Dermis microvascular lymphatic vessel endothelial cell (primary cell): ENCODE measurements around the gene PLK5. TPM values are rescaled to one million over a fixed set of nuclear protein-coding genes. Genes with fewer than 3 reads are reported as not detected.
"Not testable (repeated sequence)": the region's sequence is repeated elsewhere in the genome, so short reads cannot be mapped to it uniquely, and the experiment has no call there.

ENCODE experiments used
- DNase-seq, 2 donors: peaks; one replicate each; pipeline versions ENCODE4 v3.0.0 to v3.0.0-alpha.2; 2010; ENCODE audit warnings: low read depth in 2 of 2
- total RNA-seq: library from RNA; depleted of rRNA; stranded (reverse); fragments of >200 nt; gene quantifications from 2 replicates; pipeline ENCODE4 v1.2.1, GENCODE V29; 2014

PLK5 gene
- total RNA-seq, 1 donor from 2014 or later = not detected

GRCh38 chr19:1507763-1508506 is 15.9 kb upstream of the PLK5 start:
- DNase-seq = peak; percentile 85 to 92

DNA sequence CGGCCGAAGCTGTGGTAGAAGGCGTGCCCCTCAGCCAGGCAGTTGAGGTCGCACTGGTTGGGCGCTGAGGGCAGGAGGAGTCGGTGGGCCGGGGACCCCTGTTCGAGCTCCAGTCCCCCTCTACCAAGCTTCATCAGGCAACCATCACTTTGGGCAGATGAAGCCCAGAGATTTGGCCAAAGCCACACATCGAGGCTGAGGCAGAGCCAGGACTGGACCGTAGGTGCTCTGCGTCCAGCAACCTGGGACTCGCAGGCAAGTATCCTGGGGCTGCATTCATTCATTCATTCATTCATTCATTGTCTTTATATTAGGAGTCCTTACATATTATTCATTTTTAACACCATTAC is 15.4 kb upstream of the PLK5 start:
- DNase-seq = no peak

DNA sequence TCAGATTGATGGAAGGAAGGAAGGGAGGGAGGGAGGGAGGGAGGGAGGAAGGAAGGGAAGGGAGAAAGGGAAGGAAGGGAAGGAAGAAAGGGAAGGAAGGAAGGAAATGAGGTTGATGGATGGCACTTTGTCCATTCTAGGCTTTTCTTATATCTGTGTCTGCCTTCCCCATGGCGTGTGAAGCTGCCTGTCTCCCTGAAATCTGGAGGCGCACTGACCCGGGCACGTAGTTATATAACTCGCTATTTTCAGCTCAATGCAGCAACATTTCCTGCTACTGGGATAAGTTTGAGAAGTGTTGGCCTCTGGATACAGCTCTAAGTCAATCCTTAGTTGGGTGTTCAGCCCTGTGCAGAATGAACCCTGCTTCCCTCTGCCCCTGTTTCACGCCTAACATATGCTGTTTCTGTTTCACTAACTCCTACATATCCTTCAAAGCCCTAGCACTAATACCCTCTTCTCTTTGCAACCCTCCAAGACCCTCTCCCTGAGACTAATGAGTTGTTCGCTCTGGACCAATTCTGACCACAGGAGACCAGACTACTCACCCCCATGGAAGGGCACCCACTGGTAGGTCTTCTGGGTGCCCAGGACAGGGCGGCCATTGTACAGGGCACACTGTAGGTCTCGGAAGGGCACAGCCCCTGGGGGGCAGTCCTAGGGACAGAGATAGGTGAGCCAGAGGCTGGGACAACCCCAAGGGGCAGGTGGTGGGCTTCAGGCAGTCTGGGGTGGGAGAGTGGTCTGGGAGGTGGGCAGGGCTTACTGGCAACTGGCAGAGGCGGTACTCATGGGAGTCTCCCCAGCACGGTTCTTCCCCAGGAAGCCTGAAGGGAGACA is 14.1 kb upstream of the PLK5 start:
- DNase-seq = no peak

DNA sequence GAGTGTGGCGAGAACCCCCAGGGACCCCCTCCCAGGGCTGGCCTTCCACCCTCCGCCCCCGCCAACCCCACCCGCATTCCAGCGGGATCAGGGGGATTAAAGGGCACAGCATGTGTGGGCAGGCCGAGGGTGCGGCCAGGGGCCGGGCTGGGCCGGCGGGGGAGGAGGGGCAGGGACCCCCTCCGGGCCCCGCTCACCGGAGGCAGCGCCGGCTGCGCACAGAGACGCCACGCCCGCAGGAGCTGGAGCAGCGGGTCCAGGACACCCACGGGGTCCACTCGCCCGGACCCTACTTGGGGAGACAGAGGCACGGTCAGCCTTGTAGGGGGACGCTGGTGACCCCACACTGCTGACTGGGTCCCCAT is 13.5 kb upstream of the PLK5 start:
- no peak for DNase-seq

- DNase-seq = no peak
These were observed 13.1 kb upstream of the PLK5 start for GRCh38 chr19:1510807-1511206.

DNA sequence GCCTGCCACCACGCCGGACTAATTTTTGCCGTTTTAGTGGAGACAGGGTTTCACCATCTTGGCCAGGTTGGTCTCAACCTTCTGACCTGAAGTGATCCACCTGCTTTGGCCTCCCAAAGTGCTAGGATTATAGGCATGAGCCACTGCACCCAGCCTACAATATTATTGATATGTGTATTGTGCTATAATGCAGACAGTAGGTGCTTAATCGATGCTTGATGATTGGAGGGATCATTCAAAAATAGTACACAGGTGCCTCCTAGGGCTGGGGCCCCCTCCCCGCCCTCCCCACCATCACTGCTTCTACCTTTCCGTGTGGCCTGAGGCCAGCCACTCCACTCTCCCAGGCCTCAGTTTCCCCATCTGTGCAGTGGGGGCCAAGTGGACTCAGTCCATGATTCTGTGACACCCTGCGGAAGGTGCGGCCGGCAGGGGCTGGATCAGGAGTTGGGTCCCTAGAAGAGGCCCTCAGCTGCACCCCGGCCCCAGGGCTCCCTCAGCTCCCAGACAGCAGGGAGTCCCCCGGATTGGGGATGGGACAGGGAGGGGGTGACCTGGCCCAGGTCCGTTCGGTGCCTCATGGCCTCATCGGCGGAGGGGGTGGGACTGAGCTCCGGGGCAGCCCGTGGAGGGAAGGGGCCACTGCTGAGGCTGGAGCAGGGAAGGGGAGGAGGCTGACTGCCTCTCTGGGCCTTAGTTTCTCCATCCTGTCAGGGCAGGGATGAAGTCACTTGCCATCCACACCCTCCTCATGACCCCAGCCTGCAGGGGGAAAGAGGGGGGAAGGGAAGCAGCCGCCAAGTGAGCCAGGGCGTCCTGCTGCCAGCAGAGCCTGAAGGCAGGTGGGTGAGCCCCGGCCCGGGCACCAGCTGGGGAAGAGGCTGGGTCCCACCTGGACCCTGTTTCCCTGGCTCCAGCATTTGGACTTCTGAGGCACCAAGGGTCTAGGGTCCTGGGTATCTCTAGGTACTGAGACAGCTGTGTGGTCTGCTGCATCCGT is 12.3 kb upstream of the PLK5 start:
- DNase-seq = no peak

DNA sequence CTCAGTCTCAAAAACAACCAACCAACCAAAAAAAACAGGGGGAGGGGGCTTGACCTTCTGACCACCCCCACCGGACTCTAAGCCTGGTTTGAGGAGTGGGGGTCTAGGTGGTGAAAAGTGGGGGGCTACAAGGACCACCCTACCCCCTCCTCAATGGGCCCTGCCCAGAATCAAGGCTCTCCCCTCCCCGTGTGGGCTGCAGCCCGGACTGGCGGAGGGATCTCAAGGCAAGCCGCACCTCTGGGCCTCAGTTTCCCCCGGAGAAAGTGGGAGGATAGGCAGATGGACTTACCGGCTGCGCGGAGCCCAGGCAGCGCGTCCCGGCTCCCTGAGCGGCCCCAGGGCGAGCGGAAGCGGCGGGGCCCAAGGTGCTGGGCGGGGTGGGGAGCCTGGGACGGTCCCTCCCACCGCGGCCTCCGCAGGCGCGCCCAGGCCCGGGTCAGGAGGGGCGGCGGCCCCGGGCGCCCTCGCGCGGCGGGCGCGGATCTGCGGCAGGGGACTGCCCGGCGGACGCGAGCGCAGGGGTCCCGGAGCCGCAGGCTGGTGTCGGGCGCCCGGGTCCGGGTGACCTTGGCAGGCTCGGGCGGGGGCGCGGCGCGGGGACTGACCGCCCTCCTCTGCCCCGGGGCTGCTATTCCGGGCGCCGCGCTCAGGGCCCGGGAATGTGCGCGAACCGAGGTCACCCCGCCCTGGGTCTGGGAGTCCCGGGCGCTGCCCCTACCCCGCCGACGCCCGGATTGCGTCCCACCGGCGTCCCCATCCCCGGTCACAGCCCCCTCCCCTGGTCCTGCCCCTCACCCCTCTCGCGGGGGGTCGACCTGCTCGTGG is 11.0 kb upstream of the PLK5 start, which contains the start of gene ADAMTSL5:
Gene ADAMTSL5 (minus strand): TSS at position 349 of the 828 bp plus-strand sequence. CDS start 2,076 bp downstream, outside the sequence.
- no peak for DNase-seq

- DNase-seq = peak in 1 of 2 donors; percentile 40
These were observed 10.2 kb upstream of the PLK5 start for GRCh38 chr19:1513499-1514294.

DNA sequence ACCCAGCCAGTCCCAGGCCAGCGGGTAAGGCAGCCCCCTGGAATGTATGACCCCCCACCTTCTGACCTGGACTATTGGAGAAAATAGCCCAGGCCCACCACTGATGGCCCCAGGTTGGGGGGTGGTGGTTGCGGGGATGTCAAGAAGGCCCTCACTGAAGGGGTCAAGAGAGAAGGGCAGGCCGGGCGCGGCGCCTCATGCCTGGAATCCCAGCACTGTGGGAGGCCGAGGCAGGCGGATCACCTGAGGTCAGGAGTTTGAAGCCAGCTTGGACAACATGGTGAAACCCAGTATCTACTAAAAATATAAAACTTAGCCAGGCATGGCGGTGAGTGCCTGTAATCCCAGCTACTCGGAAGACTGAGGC is 9.6 kb upstream of the PLK5 start:
- DNase-seq = no peak

DNA sequence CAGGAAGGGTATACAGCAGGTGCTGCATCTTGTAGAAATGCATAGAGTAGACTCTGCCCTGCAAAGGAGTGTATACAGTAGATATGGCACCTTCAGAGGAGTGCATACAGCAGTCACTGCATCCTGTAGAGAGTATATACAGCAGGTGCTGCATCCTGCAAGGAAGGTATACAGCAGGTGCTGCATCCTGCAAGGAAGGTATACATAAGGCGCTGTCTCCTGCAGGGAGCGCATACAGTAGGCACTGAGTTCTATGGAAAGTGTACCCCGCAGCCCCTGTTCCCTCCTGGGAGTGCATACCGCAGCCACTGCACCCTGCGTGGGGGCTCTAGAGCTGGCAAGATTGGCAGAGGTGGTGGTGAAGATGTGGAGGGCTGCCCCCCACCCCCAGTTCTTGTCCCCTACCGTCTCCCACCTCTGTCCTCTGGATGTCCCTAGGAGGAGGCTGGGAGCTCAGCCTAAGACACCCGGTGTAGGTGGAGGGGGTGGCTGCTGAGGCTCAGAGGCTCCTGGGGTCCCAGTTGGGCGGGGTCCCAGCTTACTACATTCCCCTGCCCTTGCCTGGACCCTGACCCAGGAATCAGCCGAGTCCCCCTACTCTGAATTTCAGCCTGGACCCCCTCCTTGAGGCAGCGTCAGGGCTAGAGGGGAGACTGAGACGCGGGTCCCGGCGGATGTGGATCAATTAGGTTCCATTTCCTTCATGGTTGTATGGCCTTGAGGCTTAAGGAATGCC is 8.7 kb upstream of the PLK5 start:
- DNase-seq = no peak

DNA sequence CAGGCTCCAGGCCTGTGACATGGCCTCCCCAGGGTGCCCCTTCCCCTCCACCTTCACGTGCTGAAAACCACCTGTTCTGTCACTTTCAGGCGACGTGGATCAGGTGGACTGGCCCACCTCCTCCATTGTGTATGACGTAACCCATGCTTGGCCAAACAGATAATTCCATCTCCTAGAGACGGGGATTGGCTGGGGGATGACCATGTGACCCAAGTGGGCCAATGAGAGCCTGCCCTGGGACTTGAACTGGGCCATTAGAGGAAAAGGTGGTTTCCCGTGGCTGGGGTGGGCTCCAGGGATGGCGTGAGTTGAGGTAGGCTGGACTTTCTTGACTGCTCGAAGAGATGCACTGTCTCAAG is 7.5 kb upstream of the PLK5 start:
- no peak for DNase-seq

DNA sequence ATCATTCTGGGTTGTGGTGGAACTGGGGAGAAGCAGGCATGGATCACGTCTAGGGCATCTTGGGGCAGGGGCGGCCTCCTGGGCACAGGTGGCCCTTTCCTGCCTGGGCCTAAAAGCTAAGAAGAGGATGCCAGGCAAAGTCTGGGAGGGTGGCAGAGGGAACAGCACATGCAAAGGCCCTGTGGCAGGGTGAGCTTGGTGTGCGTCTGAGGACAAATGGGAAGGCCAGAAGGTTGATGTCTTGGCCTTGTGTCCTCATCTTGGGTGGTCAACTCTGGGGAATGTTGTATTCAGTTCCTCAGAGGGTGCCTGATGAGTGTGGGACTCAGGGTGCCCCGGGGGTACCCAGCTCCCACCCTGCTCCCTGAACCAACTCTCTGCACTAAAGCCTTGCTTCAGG is 5.4 kb upstream of the PLK5 start:
- DNase-seq = no peak

GRCh38 chr19:1519802-1520201 is 4.1 kb upstream of the PLK5 start:
- not testable (repeated sequence) for DNase-seq

DNA sequence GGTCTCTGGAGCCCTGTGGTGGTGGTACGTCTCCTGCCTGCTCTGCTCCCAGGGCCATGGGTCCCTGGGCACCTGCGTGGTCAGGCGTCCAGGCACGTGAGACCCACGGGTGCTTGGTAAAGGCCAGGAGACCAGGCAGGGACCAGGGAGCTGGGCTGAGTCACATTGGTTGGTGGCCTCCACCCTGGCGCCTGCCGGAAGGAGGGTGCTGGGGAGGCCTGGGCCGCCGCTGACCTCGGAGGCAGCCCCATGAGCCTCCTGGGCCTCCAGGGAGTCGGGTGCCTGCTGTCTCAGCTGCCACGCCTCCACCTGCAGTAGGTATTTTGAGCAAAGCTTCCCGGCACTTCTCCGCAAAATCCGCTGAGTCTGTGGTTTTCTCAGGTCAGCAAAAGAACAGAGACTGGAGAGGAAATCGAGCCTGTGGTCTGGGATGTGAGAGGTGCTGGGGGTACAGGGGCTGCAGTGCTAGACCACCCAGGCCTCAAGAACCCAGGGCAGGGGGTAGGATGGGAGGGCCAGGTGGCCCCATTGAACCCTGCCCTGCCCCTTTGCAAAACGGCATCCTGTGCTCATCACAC is 3.6 kb upstream of the PLK5 start:
- DNase-seq = no peak

- DNase-seq = no peak
These were observed 2.2 kb upstream of the PLK5 start for GRCh38 chr19:1521636-1522035.

DNA sequence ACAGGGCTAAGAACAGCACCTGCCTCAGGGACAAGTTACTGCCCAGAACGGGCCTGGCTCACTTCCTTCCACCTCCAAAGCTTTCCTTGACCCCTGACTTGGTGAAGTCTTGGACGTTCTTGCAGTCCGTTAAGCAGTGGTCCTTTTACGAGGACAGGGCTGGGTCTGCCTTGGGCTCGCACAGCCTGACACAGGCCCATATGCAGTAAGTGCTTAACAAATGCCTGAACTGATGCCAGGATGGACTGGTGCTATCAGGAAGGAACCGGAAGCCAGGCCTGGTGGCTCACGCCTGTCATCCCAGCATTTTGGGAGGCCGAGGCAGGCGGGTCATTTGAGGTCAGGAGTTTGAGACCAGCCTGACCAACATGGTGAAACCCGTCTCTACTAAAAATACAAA is 1.8 kb upstream of the PLK5 start:
- no peak for DNase-seq

DNA sequence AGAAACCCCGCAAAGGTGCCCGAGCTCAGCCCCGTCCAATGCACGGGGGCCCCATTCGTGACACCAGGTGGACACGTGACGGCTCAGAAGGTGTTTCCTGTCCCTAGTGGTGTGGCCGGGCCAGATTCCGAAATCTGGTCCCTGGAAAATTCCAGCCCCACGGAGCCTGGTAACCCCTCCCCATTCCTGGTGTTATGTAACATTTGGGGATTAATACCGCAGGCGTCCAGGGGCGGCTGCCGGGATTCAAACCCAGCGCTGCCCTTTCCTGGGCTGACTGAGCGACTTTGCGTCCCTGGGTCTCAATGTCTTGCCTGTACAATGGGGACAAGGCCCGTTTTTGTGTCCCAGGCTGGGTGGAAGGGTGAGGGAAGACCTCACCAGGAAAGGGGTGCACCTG is 1.0 kb upstream of the PLK5 start:
- DNase-seq = no peak

DNA sequence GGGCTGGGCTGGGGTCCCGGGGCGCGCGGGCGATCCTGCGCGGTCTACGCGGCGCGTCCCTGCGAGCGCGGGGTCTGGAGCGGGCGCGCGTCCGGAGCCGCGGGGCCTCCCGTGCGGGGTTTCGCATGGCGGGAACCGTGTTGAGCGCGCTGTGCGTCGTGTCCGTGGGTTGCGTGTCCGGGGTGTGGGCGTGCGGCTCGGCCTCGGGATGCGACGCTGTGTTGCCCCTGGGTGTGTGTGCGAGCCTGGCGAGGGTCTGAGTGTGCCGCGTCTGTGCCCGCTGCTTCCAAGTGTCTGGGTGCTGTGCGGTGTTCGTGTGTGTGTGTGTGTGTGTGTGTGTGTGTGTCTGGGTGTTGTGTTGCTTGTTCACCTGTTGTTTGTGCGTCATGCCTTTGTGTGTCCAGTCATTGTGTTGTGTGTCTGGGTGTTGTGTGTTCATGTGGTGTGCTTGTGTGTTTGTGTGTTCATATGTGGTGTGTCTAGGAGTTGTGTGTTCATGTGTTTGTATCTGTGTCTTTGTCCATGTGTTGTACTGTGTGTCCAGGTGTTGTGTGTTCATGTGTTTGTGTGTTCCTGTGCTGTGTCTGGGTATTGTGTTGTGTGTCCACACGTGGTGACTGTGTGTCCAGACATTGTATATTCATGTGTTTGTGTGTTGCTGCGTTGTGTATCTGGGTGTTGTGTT is 552 bp downstream of the PLK5 start:
- DNase-seq = no peak

- no peak for DNase-seq
These were observed 1.1 kb downstream of the PLK5 start for GRCh38 chr19:1524972-1525325.
